GM19043 (cell line): ENCODE results near the gene TUBB2A.
"Not testable (repeated sequence)": the region's sequence is repeated elsewhere in the genome, so short reads cannot be mapped to it uniquely, and the experiment has no call there.

Experiments used
- ATAC-seq: cut with Tn5 transposase; IDR thresholded peaks from one replicate; pipeline ENCODE4 v1.9.1; 2021; ENCODE audit warnings: low read depth; ENCODE audit not compliant: unreplicated experiment

The TUBB2A gene

DNA sequence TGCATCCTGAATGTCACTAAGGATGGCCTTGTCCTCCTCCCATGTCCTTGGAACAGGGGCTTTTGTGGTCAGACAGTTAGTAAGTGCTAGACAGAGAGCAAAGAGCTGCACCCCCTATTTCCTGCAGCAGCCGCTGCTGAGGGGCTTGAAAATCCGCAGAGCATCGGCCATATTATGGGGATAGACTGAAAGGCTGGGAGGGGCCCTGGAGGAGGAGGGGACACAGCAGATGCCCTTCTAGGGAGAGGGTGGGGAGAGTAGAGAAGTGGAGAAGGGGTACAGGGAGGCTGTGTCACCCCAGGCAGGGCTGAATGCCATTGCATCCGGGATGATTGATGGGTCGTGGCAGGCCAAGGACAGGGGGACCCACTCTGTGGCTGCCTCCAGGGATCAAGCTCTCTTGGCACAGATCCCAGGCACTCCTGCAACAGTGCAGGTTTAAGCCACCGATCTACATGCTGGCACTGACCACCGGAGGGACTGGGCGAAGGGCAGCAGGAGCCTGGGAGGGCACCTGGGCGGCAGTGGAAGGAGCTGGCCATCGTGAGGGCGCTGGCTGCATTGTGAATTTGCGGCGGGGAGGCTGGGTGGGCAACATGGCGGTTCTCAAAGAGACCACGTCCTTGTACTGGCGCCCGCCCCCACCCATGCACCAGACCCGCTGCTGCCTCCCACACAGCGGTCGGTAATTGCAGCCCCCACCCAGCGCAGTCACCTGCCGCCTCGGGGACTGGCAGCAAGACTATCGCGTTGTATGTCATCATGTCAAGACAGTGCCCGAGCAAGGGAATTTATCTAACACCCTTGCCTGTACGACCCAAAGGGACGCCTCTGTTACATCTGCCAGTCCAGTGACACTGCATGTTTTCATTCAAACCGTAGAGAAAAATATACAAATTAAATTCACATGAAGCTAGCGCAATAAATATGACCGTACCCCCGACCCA is 887 bp downstream of the TUBB2A start:
- ATAC-seq = not testable (repeated sequence)

- ATAC-seq = not testable (repeated sequence)
Measured at GRCh38 chr6:3155416-3155815, 1.9 kb downstream of the TUBB2A start.

GRCh38 chr6:3152689-3153088 is 4.7 kb downstream of the TUBB2A start:
- ATAC-seq = no peak

DNA sequence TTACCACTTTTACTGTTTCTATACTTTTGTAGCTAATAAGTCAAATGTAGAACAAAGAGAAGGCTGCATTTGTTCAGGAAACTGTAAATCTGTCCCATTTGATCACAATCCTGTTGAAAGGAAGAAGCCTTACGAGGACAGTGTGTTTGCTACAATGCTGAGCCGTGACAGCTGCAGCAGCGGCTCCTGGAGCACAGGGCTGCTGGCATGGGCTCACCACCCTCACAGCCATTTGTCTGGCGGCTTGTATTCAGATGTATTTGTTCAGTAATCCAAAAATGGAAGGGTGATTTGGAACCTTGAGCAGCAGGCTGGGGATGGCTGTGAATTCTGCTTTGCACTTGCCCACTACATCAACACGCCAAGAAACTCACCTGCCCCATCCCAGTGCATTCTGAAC is 5.7 kb downstream of the TUBB2A start:
- ATAC-seq = no peak

GRCh38 chr6:3147914-3148757 is 9.2 kb downstream of the TUBB2A start:
- ATAC-seq = no peak

GRCh38 chr6:3144571-3144970 is 12.8 kb downstream of the TUBB2A start:
- ATAC-seq = no peak

DNA sequence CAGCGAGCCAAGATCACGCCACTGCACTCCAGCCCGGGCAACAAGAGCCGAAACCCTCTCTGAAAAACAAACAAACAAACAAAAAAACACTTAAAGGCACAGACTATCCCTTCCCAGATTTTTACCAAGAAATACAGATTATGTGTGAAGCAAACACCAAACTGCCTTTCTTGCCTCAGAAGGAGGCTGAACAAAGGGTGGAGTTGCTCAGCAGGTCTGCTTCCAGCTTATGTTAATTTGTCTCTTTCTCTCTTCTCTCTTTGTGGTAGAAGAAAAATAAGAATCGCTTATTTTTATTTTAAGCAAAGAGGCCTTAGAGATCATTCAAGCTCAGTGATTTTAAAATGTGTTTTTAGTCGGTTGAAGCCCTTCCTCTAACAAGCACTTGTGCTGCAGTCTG is 14.2 kb downstream of the TUBB2A start:
- no peak for ATAC-seq

DNA sequence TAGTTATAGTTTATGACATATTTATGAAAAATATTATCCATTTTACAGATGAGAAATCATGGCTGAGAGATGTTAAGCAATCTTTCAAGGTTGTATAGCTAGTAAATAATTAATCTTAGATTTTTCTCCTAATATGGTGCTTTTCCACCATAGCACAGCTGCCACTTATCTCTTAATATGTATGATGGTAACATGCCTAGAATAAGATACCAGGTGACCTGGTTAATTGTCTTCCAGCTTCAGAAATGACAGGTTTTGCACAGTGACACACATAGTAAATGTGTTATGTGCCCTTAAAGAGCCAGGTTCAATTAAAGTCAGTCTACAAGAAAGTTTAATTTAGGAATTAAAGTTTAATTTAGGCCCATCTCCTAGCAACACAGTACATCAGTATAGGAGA is 14.8 kb downstream of the TUBB2A start:
- ATAC-seq = no peak

- ATAC-seq = no peak
Measured at GRCh38 chr6:3140201-3140600, 17.1 kb downstream of the TUBB2A start.

- ATAC-seq = no peak
Measured at GRCh38 chr6:3139090-3139903, 18.0 kb downstream of the TUBB2A start.

DNA sequence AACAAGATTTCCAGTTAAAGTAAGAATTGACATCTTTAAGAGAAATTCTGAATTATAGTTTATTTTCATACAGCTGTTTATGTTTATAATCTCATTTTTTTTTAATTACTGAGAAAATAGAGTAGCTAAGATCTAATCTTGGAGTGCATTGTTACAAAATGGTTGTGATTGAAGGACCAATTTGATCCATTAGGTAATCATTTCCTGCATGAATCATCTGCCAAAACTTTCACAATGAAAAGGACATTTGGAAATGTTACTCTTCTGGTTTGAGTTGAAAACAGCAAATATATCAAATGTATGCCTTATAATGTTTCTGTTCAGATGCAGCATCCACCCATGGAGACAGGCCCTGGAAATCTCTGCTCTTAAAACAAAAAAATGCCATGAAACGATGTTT is 19.0 kb downstream of the TUBB2A start:
- ATAC-seq = no peak

GRCh38 chr6:3137873-3138272 is 19.5 kb downstream of the TUBB2A start:
- not testable (repeated sequence) for ATAC-seq

DNA sequence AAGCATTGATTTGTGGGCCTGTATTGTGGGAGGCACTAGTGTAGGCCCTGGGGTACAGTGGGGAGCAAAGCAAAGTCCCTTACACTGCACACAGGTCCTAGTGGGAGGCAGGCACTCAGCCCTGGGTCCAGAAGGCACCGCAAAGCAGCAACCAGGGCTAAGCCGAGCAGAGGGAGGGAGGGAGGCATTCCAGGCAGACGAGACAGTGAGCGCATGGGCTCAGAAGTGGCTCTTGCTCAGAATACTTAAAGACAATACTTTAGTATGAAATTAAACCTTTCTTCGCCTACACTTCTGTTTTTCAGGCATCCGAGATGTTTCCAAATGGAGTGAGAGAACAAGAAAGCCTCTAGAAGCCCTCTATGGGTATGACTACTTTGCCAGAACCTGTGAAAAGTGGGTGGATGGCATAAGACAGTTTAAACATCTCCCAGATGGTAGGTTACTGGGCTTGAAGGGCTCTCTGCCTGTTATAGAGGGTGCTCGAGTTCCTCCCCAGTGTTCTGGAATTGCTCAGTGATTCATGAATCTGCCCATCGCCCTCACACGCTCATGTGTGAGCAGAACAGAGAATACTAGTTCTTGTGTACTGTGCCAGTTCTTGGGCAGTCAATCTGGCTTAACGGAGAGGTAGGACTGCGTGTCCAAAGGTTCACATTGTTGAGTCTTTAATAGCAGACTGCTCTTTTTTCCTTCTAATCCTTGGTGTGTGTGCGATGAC is 20.1 kb downstream of the TUBB2A start:
- ATAC-seq = no peak

- ATAC-seq = no peak
Measured at GRCh38 chr6:3136292-3137011, 20.9 kb downstream of the TUBB2A start.

GRCh38 chr6:3135668-3136291 is 21.6 kb downstream of the TUBB2A start:
- no peak for ATAC-seq

GRCh38 chr6:3133515-3133914 is 23.8 kb downstream of the TUBB2A start:
- no peak for ATAC-seq

DNA sequence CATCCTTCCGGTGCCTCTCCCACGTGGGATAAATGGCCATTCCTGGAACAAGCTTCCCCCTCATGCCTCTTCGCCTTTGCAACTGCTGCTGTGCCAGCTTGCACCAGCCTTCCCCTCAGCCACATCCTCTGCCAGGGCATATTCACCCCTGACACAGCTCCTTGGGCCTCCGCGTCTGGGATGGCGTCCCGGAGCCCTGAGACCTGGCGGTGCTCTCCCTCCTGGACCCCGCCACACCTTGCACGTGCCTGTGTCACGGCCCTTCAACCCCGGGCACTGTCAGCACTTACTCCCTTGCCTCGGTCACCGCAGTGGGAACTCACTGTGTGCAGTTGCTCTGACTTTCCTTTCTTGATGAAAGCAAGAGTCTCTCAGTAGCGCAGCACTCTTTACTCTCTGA is 25.6 kb downstream of the TUBB2A start:
- ATAC-seq = no peak

GRCh38 chr6:3128356-3129108 is 28.8 kb downstream of the TUBB2A start:
- no peak for ATAC-seq
